Urothelium cell line (cell line): ENCODE data around the gene DUSP15.
A peak's percentile ranks its signal among the peaks of the same experiment; 100 is the strongest.
"Not testable (repeated sequence)": the region's sequence is repeated elsewhere in the genome, so short reads cannot be mapped to it uniquely, and the experiment has no call there.

ENCODE experiments used
- DNase-seq: peaks from one replicate; pipeline ENCODE4 v3.0.0; 2011; ENCODE audit warnings: low spot score, mixed read lengths
- FAIRE-seq: peaks from 2 replicates; lab custom pipeline; 2011; peaks lifted over from hg19 to GRCh38; lab: Jason Lieb, UNC

Gene DUSP15

DNA sequence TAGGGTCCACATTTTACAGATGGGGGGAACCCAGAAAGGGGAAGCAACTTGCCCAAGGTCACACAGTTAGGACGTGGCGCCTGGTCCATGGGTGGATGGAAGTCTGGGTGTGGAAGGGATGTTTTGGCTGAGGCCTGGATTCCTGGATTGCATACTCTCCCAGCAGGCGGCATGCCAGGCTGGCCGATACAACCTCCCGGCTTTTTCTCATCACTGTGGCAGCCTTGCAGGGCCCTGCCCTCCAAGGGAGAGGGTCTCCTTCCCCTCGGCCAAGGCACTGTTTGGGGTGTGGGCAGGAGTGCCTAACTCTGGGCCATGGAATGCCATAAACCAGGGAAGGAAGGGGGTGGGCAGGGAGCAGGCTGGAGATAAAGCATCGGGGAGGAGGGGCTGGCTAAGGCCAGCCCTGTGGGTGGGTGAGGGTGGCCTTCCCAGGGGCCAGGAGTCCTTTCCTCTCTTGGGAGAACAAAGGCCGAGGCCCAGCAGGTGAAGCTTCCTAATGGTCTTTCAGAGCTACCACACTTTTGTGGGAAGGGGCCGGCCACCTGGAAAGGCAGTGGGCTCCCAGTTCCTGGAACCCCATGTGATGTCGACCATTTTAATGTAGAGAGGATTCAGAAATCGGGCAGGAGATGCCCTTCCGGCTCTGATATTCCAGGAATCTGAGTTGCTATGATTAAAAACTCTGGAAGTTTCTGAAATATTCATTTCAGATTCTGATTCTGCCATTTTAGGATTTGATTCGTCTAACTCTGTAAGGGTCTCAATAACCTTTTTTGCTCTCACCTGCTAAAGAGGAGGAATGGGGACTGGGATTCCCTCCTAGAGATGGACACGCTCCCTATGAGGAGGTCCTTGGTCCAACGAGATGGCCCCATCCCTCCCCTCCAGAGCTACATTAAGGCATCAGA lies 29.2 kb downstream of the DUSP15 start:
- DNase-seq (no peak), FAIRE-seq (no peak)

DNA sequence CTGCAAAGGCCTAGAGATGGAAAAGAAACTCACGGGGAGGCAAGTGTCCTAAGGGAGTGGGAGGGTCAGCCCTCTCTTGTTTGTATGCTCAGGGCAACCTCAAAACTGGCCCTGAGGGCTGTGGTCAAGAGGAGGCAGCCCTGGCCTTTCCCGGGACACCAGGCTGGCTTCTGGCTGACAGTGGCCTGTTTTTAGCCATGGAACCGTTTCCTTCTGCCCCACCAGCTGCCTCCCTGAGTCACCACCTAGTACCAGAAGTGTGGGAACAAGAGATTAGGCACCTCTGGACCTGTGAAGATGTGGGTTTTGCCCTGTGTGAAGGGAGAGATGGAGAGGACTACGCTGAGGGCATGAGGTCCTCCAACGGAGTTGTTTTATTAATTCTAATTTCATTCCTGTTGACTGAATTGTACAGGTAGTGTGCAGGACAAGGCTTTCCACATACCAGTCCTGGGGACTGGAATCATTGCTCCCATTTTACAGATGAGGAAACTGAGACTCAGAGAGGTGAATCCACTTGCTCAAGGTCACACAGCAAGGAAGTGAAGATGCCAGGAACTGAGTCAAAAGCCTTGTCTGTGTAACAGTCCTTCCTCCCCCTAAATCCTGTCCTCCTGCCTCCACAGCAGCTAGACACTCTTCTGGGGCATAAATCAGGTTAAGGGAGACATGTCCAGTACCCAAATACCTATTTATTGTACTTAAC lies 30.4 kb downstream of the DUSP15 start:
- DNase-seq (no peak), FAIRE-seq (peak; percentile 48)

DNA sequence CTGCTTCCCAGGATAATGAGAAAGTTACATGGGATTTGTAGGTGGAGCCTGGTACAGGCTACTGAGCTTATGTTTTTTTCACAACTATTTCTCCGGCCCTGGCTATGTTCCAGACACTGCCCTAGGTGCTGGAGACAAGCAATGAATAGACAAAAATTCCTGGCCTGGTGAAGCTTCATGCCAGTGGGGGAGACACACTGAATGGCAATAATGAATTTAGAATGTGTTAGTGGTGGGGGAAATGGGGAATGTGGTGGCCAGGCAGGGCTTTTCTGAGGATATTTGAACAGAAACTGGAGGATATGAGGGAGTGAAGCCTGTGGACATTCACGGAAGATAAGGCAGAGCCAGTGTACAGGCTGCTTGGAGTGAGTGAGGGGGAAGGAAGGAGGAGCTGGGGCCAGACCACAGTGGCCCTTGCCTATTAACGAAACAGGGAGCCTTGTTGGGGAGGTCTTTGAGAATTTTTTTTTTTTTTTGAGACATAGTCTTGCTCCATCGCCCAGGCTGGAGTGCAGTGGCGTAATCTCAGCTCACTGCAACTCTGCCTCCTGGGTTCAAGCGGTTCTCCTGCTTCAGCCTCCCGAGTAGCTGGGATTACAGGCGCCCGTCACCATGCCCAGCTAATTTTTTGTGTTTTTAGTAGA lies 31.6 kb downstream of the DUSP15 start:
- FAIRE-seq (peak; percentile 65), DNase-seq (peak; percentile 63)

DNA sequence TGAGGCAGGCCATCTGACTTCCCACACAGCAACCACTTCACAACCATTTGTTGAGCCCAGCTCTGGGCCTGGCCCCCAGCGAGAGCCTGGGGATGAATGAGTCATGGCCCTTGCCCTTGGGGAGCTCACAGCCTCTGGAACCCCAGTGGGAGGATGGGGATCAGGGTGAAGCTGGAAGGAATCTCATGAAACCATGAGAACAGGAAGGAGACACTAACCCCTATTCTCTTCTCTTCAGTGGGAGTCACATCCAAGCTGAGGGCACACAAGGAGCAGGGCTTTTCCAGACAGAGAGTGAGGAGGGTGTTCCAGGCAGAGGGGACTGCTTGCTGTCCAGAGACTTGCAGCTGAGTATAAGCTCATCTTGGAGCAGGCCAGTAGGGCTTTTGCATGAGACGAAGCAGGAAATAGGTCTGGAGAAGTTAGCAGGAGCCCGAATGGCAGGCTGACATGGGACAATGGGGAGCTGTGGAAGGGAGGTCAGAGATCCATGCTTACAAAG lies 32.4 kb downstream of the DUSP15 start:
- no peak for FAIRE-seq
- DNase-seq = no peak

DNA sequence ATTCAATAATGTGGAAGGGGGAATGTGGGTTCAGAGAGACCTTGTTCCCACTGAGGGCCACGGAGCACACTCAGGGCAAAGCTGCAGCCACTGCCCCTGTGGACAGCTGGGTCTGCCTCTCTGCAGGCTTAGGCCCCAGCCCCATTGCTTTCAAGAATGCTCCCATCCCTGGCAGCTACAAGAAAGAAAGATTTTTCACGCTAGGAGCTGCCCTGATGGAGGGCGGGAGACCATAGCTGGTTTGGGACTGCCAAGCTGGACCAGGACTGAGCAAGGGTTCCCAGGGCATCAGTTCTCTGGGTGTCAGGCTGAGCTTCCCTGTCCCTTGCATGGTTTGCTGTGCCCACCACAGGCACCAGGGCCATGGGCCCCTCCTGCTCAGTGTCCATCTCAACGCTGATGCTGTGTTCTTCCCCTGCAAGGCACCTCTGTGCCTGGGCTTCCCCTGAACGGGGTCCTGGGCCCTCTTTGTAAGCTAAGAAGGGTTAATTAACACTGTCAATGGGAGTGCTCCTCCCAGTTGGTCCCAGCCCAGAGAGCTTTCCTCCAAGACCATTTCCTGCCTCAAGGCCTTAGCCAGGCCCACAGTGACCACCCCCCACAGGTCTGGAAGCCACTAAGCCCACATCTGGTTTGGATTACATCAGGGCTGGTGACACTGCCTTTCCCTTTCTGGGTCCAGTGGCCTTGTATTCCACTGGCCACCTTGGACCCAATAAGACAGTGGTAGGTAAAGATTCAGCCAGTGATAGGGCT lies 33.3 kb downstream of the DUSP15 start:
- no peak for FAIRE-seq
- no peak for DNase-seq

DNA sequence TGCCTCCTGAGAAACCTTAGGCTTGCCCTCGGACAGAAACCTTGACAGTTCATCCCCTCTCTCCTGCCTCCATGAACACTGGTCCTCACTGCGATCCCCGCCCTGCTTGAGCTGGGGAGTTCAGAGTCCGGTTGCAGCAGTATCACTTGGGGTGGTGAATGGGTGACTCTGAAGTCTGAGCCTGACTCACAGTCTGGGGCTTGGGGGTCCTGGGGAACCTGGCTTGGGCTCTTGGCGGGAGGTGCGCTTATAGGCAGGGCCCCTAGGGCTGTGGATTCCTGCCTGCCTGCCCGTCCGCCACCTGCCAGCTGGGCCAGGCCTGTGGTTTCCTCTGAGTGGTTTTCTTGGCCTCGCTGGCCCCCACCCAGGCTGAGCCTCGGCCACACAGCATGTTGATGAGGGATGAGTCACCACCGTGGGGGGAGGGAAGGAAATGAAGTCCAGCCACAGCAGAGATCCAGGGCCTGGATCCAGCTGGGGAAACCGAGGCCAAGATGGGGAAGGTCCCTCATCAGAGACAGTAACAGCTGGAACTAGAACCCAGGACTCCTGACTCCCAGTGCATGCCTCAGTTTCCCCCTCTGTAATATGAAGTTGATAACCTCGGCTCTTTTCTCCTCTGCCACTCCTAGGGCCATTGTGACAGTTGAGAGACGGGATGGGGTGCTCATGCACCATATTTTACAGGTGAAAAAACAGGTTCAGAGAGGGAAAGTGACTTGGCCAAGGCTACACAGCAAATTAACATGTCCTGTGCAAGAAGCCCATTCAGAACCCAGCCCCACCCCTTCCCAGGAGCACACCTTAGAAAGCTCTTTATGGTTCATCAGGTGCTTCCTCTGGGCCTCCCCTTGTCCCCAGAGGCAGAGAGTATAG lies 34.1 kb downstream of the DUSP15 start:
- FAIRE-seq = peak; percentile 98
- peak; percentile 97 for DNase-seq

DNA sequence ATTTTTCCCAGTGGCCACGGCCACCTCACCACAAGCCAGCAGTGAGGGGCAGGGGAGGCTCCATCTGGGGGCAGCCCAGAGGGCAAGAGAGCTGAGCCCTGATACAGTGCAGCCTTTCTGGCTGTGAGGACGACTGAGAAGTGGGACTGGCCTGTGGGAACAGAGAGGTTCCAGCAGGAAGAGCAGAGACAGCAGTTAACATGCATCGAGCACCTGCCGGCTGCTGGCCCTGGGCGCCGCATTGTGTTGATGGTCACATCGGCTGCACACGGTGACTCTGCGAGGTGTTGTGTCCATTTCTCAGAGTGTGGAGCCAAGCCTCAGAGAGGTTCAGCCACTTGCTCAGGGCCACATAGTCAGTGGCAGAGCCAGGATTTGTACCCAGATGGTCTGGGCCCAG lies 34.8 kb downstream of the DUSP15 start:
- DNase-seq (no peak), FAIRE-seq (peak; percentile 53)

DNA sequence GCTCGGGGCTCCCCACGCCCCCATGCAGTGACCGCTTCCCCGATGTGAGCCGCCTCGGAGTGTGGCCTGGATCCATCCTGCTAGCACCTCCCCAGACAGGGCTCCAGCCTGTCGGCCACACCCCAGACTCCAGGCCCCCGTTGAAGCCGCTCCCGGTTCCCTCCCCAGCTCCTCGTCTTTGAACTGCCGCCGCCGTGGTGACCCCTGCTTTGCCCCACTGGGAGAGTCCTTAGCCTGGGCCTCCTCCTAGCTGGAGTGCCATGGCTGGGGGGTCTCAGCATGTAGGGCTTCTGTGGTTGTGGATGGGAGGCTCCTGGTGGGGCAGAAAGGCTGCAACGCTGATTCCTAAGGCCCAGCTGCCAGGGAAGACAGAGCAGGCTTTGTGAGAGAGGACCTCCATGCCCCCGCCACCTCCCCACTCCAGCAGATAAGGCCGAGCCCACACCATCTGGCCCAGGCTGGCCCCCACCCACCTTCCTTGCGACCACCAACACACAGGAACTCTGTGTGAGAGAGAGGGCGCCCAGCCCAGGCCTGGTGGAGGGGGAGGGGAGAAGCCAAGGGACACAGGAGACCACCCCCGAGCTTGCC lies 36.3 kb downstream of the DUSP15 start:
- FAIRE-seq (no peak), DNase-seq (no peak)

DNA sequence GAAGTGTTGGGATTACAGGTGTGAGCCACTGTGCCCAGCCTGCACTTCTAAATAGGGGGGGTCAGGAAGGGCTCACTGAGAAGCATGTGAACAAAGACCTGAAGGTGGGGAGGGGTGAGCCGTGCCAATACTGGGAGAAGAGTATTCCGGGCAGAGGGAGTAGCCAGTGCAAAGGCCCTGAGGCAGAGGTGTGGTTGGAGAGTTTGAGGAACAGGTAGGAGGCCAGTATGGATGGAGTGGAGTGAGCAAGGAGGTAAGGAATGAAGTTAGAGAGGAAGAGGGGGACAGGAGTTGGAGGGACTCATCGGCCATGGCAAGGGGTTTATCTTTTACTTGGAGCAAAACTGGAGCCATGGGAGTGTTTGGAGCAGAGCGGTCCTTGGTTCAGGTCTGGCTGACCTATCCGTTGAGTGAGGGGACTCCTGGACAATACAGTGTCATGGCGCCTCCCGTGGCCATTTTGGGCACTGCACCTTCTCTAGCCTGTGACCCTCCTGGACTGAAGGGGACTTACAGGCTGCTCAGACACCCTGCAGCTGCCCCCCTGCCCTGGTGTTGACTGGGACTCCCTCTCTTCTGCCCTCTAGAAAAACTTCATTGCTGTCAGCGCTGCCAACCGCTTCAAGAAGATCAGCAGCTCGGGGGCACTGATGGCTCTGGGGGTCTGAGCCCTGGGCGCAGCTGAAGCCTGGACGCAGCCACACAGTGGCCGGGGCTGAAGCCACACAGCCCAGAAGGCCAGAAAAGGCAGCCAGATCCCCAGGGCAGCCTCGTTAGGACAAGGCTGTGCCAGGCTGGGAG lies 37.0 kb downstream of the DUSP15 start:
- DNase-seq (peak; percentile 71), FAIRE-seq (peak; percentile 46)

DNA sequence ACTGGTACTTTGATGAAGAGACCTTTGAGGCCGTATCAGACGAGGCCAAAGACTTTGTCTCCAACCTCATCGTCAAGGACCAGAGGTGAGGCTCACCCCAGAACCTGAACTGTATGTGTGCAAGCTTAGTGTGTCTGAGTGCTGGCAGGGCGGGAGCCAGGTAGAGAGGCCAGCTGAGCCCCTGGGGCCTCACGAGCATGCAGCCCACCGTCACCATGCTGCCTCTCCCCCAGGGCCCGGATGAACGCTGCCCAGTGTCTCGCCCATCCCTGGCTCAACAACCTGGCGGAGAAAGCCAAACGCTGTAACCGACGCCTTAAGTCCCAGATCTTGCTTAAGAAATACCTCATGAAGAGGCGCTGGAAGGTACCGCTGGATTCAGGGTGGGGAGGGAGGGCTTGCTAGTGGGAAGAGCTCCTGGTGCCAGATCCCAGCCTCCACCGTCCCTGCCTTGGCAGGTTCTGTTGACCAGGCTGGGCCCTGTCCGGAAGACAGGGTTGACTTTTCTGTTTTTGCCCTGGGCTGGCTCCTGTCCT lies 38.5 kb downstream of the DUSP15 start:
- no peak for FAIRE-seq
- DNase-seq = no peak

DNA sequence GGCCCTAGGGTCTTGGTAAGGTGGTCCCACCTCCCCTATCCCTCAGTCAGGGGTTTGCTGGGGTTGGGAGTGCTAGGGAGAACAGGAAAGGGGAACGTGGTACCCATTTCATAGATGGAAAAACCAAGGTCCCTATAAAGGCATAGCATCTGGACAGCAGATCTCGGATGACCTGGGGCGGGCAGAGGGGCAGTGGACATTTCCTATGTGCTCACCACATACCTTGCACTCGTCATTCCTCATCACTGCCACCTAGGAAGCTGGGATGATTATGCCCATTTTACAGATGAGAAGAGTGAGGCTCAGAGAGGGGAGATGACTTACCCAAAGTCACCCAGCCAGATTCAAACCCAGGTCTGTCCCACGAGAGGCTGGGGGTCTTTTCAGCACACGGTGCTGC lies 39.1 kb downstream of the DUSP15 start:
- DNase-seq (no peak), FAIRE-seq (peak; percentile 27)

DNA sequence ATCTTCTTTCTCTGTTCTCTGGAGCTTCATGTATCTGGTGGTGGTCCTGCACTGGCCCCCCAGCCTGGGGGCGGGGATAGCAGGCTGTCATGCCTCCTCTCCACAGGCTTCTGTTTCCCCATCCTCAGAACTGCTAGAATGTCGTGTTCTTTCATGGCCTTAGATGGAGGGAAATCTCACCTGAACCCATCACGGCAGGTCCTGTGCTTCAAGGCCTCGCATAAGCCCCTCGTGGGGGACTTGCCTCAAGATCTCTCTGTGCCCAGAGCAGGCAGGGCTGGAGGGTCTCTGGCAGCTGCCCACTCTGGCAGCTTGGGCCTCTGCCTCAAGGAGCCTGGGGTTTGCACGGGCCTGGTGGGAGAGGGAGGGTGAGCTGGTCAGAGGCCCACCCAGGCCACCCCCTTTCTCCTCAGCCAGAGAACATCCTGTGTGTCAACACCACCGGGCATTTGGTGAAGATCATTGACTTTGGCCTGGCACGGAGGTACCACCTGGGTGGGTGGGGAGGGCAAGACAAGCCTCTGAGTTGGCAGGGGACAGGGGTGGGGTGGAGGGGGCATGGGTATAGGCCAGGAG lies 39.8 kb downstream of the DUSP15 start:
- DNase-seq = no peak
- no peak for FAIRE-seq

DNA sequence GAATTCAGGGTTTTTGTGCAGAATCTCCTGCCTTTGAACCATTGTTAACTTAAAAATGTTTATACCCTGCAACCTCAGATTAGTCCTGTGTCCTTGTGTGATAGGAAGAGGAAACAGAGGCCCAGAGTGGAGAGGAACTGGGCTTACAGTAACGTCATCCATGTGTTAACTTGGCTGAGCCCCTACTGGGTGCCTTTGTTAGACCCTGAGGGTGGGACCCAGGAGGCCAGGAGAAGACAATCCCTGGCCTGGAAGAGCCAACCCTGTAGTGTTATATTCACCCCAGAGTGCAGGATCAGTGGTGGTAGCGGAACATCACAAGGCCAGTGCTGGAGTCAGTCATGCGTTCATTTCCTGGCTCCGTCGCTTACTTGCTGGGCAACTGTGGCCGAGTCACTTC lies 40.6 kb downstream of the DUSP15 start:
- DNase-seq (no peak), FAIRE-seq (no peak)

DNA sequence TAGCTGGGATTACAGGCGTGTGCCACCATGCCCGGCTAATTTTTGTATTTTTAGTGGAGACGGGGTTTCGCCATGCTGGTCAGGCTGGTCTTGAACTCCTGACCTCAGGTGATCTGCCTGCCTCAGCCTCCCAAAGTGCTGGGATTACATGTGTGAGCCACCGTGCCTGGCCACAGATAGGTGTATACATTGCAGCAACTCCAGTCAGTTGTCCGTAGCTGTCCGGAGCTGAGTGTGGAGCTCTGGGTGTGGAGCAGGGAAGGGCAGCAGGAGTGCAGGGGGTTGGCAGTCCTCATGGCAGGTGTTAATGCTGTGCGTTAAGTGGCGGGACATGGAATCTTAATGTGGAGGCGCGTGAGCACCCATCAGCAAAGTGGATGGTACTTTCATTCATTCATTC lies 42.3 kb downstream of the DUSP15 start:
- DNase-seq, FAIRE-seq: not testable (repeated sequence)

DNA sequence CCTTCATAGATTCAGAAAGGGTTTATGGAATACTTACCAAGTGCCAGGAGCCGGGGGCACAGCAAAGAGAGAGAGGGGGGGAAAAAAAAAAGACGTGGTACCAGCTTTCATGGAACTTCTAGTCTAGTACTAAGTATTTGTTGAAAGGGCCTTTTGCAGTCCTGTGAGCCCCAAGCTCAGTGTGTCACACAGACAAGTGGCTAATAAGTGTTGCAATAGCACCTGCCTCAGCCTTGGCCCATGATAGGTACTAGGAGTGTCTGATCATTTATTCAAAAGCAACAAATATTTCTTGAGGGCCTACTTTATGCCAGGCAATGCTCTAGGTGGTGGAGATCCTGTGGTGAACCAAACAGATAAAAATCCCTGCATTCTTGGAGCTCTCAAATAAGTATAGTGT lies 43.3 kb downstream of the DUSP15 start:
- DNase-seq (no peak), FAIRE-seq (no peak)

DNA sequence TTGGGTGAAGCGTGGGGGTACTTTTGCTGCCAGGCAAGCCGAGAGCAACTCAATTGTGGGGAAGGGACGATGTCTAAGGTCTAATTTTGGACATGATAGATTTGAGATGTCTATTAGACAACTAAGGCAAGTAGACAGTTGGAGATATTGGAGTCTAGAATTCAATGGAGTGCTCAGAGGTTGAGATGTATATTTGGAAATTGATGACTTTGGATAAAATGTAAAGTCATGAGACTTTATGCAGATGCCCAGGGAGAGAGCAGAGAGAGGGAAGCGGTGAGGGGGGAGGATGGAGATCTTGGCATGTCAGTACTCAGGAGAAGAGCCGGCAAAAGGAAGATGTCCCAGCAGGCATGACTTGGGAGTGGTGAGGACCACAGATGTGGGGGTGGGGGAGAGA lies 44.3 kb downstream of the DUSP15 start:
- DNase-seq (no peak), FAIRE-seq (no peak)

DNA sequence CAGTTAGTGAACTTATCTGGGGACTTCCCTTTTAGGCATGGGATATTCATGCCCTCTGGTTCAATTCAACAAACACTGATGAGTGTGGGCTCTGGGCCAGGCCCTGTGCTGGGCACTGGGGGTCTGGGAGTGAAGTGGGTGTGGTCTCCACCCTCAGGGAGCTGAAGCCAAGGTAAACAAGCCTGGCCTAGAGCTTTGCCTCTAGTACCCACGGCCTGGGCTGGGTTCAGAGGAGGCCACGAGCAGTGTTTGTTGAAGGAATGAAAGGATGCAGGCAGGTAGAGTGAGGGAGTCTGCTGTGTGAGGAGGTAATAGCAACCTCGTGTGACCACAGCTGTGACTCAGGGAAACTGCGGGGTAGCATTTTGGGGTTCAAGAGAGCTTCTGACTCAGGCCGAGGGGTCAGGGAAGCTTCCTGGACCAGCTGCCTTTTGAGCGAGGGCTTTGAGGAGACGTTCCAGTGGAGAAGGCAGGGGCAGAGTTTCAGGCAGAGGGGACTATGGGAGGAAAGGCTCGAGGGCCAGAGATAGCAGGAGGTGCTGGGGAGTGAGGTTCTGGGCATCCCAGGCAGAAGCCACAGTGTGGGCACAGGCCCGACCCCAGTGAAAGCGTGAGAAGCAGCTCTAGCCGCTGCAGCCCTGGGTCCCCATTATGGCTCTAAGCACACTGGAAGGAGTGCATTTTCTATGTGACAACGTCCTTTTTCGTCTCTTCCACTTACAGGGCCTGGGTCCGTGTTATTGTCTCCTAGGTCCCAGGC lies 45.6 kb downstream of the DUSP15 start:
- no peak for DNase-seq
- no peak for FAIRE-seq
